K562 (cell line): ENCODE results near the gene GGPS1.

Experiments
- KLF1 ChIP-seq: fragments of 450-650 bp; IDR thresholded peaks from 2 replicates; pipeline ENCODE4 v1.6.1; 2016; ENCODE audit warnings: missing genetic modification characterization, missing compliant biosample characterization
- MCM2 ChIP-seq: fragments of 450-650 bp; IDR thresholded peaks from 2 replicates; pipeline ENCODE4 v1.6.1; 2017; ENCODE audit warnings: low read depth, mild to moderate bottlenecking
- POLR2A ChIP-seq: fragments of 450-650 bp; conservative IDR thresholded peaks from 2 replicates; pipeline ENCODE4 v1.6.1; 2016
- SP2 ChIP-seq: IDR thresholded peaks from 2 replicates; pipeline ENCODE4 v1.6.1; 2011; ENCODE audit warnings: mild to moderate bottlenecking, low read depth, low read length, moderate library complexity; ENCODE audit not compliant: poor library complexity, severe bottlenecking; ENCODE audit errors: extremely low read depth
- ZBTB1 ChIP-seq: sonication (generic); formaldehyde crosslinking; IDR thresholded peaks from 2 replicates; pipeline ENCODE4 v1.8.1; 2023; ENCODE audit warnings: missing genetic modification reagents, low read depth, mild to moderate bottlenecking, borderline replicate concordance
- ZNF146 ChIP-seq: IDR thresholded peaks from one replicate; pipeline ENCODE4 v1.6.1; 2018; ENCODE audit warnings: missing compliant biosample characterization; ENCODE audit not compliant: unreplicated experiment
- TF ChIP-seq, protein P1 (sequence below), 3 experiments: IDR thresholded peaks in 2 of 3; conservative IDR thresholded peaks in 1 of 3; 2 replicates each; pipeline ENCODE4 v1.5.1; 2011 to 2012; ENCODE audit warnings: low read length in 3 of 3, mild to moderate bottlenecking in 3 of 3, control low read depth in 2 of 3, improper control_type of control experiment in 1 of 3, inconsistent platforms in 1 of 3, low read depth in 1 of 3, mixed read lengths in 1 of 3, moderate library complexity in 1 of 3; ENCODE audit not compliant: insufficient read depth in 2 of 3

DNA sequence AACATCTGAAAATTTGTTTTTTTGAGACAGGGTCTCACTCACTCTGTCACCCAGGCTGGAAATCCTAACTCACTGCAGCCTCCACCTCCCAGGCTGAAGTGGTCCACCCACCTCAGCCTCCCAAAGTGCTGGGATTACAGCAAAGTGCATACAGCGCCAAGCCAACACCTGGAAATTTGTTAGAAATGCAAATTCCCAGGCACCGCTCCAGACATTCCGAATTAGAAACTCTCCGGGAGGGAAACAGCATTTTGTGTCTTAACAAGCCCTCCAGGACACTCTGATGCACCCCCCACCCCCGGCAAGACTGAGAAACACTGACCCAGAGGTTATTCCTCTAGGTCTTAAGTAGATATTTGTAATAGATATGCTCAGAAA, 49.5 kb upstream of the GGPS1 start:
- TF ChIP-seq MCM2 (no peak), ZNF146 (no peak), POLR2A (no peak), KLF1 (tag) (no peak), SP2 (no peak), ZBTB1 (CRISPR knock-in tag) (no peak)
- TF ChIP-seq, protein P1, sequence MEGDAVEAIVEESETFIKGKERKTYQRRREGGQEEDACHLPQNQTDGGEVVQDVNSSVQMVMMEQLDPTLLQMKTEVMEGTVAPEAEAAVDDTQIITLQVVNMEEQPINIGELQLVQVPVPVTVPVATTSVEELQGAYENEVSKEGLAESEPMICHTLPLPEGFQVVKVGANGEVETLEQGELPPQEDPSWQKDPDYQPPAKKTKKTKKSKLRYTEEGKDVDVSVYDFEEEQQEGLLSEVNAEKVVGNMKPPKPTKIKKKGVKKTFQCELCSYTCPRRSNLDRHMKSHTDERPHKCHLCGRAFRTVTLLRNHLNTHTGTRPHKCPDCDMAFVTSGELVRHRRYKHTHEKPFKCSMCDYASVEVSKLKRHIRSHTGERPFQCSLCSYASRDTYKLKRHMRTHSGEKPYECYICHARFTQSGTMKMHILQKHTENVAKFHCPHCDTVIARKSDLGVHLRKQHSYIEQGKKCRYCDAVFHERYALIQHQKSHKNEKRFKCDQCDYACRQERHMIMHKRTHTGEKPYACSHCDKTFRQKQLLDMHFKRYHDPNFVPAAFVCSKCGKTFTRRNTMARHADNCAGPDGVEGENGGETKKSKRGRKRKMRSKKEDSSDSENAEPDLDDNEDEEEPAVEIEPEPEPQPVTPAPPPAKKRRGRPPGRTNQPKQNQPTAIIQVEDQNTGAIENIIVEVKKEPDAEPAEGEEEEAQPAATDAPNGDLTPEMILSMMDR (IDR thresholded peaks at IDR 0.05 in 2 of 3, conservative IDR thresholded peaks at IDR 0.05 in 1 of 3; ENCODE audit: insufficient read depth in 2 of 3, low read depth in 1 of 3, low read length in 3 of 3) = no peak
